Measurements from ENCODE around the gene HNMT.

HNMT gene

GRCh38 chr2:137947728-137948336 is 16.4 kb upstream of the HNMT start:
- Histone ChIP-seq H3K36me3 (ENCODE audit: insufficient read depth, low read depth, low read length) (no peaks in the 10 kb centered on the region), H3K4me1 (ENCODE audit: insufficient read depth, low read length) (no peaks in the 10 kb centered on the region), H3K27ac (ENCODE audit: low read length) (no peak overlapping the region)

GRCh38 chr2:137948894-137949293 is 15.4 kb upstream of the HNMT start:
- peaks cover 22% of the 10 kb centered on the region for H3K27me3 ChIP-seq (ENCODE audit: insufficient read depth, low read length)
- H3K9ac ChIP-seq (ENCODE audit: low read depth, low read length): no peak overlapping the region
- H3K9me3 ChIP-seq (ENCODE audit: insufficient read depth, low read depth, low read length): no peaks in the 10 kb centered on the region
- H3K4me1 ChIP-seq (ENCODE audit: insufficient read depth, low read length): no peaks in the 10 kb centered on the region
- no peak overlapping the region for H3K27ac ChIP-seq (ENCODE audit: low read length)
- H3K4me3 ChIP-seq (ENCODE audit: low read length): no peak overlapping the region
- no peaks in the 10 kb centered on the region for H3K36me3 ChIP-seq (ENCODE audit: insufficient read depth, low read depth, low read length)

More at GRCh38 chr2:137947728-137948336, 16.4 kb upstream of the HNMT start:
- peaks cover 22% of the 10 kb centered on the region for H3K27me3 ChIP-seq (ENCODE audit: insufficient read depth, low read length)
- no peaks in the 10 kb centered on the region for H3K9me3 ChIP-seq (ENCODE audit: insufficient read depth, low read depth, low read length)
- no peak overlapping the region for H3K9ac ChIP-seq (ENCODE audit: low read depth, low read length)
- H3K4me3 ChIP-seq (ENCODE audit: low read length): no peak overlapping the region

DNA sequence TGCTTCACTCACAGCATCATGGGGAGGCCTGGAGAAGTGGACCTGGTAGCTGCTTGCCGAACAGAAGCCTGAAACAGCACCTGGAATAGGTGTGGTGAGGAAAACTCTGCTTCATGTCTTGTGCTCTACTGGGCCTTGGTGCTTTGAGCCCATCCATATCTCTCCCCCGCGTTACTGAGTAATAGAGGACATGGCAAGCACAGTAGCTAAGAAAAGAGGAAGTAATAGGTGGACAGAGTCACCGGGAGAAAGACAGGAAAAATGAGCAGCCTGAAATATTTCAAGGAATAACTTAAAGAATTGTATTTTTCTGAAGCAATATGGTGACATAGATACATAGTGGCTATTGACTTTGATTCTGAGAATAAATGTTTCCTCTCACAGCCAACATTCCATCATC is 14.0 kb upstream of the HNMT start:
- no peak overlapping the region for H3K27ac ChIP-seq (ENCODE audit: low read length)
- H3K36me3 ChIP-seq (ENCODE audit: insufficient read depth, low read depth, low read length): no peaks in the 10 kb centered on the region
- no peaks in the 10 kb centered on the region for H3K4me1 ChIP-seq (ENCODE audit: insufficient read depth, low read length)
- peaks cover 22% of the 10 kb centered on the region for H3K27me3 ChIP-seq (ENCODE audit: insufficient read depth, low read length)
- no peak overlapping the region for H3K4me3 ChIP-seq (ENCODE audit: low read length)
- H3K9ac ChIP-seq (ENCODE audit: low read depth, low read length): no peak overlapping the region
- H3K9me3 ChIP-seq (ENCODE audit: insufficient read depth, low read depth, low read length): no peaks in the 10 kb centered on the region

GRCh38 chr2:137951586-137951985 is 12.7 kb upstream of the HNMT start:
- Histone ChIP-seq H3K27me3 (ENCODE audit: insufficient read depth, low read length) (peaks cover 11% of the 10 kb centered on the region), H3K36me3 (ENCODE audit: insufficient read depth, low read depth, low read length) (no peaks in the 10 kb centered on the region), H3K4me1 (ENCODE audit: insufficient read depth, low read length) (no peaks in the 10 kb centered on the region), H3K4me3 (ENCODE audit: low read length) (no peak overlapping the region), H3K27ac (ENCODE audit: low read length) (no peak overlapping the region), H3K9me3 (ENCODE audit: insufficient read depth, low read depth, low read length) (no peaks in the 10 kb centered on the region), H3K9ac (ENCODE audit: low read depth, low read length) (no peak overlapping the region)

DNA sequence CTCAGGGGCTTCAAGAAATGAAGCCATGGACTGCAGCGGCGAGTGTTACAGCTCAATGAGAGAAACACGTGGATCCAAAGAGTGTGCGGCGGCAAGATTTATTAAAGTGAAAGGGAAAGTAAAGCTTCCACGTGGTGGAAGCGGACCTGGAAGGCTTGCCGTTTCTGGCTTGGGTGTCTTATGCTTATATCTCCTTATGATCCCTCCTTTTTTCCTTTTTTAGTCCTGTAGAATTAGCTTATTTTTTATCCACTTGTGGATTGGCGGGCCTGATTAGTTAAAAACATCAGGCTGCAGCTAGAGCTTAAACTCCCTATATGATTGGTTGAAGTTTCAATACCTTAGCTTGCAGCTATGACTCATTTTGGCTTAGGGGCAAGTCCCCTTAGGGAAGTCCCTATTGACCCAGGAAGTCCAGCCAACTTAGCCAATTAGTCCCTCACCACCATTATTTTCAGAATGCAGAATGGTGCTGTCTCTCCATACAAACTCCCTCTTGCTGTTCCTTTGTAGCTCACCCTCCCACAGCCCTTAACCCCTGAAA is 11.6 kb upstream of the HNMT start:
- H3K9ac ChIP-seq (ENCODE audit: low read depth, low read length): no peak overlapping the region

GRCh38 chr2:137955536-137955935 is 8.7 kb upstream of the HNMT start:
- no peaks in the 10 kb centered on the region for H3K36me3 ChIP-seq (ENCODE audit: insufficient read depth, low read depth, low read length)
- no peaks in the 10 kb centered on the region for H3K4me1 ChIP-seq (ENCODE audit: insufficient read depth, low read length)
- H3K9ac ChIP-seq (ENCODE audit: low read depth, low read length): no peak overlapping the region
- H3K27me3 ChIP-seq (ENCODE audit: insufficient read depth, low read length): no peaks in the 10 kb centered on the region
- H3K4me3 ChIP-seq (ENCODE audit: low read length): no peak overlapping the region
- no peaks in the 10 kb centered on the region for H3K9me3 ChIP-seq (ENCODE audit: insufficient read depth, low read depth, low read length)
- no peak overlapping the region for H3K27ac ChIP-seq (ENCODE audit: low read length)

More for the DNA sequence above, 11.6 kb upstream of the HNMT start:
- Histone ChIP-seq H3K4me3 (ENCODE audit: low read length) (no peak overlapping the region), H3K36me3 (ENCODE audit: insufficient read depth, low read depth, low read length) (no peaks in the 10 kb centered on the region), H3K4me1 (ENCODE audit: insufficient read depth, low read length) (no peaks in the 10 kb centered on the region), H3K9me3 (ENCODE audit: insufficient read depth, low read depth, low read length) (no peaks in the 10 kb centered on the region), H3K27me3 (ENCODE audit: insufficient read depth, low read length) (no peaks in the 10 kb centered on the region), H3K27ac (ENCODE audit: low read length) (no peak overlapping the region)

- Histone ChIP-seq H3K4me1 (ENCODE audit: insufficient read depth, low read length) (no peaks in the 10 kb centered on the region), H3K27me3 (ENCODE audit: insufficient read depth, low read length) (no peaks in the 10 kb centered on the region), H3K9ac (ENCODE audit: low read depth, low read length) (no peak overlapping the region), H3K36me3 (ENCODE audit: insufficient read depth, low read depth, low read length) (no peaks in the 10 kb centered on the region), H3K27ac (ENCODE audit: low read length) (no peak overlapping the region), H3K9me3 (ENCODE audit: insufficient read depth, low read depth, low read length) (no peaks in the 10 kb centered on the region; the same call in 1 of the 2 replicates), H3K4me3 (ENCODE audit: low read length) (no peak overlapping the region)
These were observed 7.2 kb upstream of the HNMT start for GRCh38 chr2:137957033-137957432.

DNA sequence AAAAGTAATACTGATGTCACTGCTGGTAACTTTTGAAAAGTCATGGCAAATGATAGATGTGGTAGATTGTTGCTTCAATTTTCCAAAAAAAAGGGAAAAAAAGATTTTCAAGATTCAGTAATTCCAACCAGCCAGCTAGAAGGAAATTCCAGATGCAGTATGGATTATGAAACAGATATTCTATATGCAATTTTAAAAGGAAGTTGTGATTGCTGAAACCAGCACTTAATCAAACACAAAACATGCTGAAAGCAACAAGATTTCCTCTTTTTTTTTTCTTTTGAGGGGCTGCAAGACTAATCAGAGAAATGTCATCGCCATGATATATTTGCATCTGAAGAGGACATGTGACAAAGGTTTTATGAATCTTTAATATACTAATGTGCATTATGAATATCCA is 5.1 kb upstream of the HNMT start:
- Histone ChIP-seq H3K9ac (ENCODE audit: low read depth, low read length) (no peak overlapping the region), H3K9me3 (ENCODE audit: insufficient read depth, low read depth, low read length) (no peaks in the 10 kb centered on the region; the same call in 1 of the 2 replicates), H3K4me1 (ENCODE audit: insufficient read depth, low read length) (peaks cover 8% of the 10 kb centered on the region), H3K27ac (ENCODE audit: low read length) (no peak overlapping the region), H3K4me3 (ENCODE audit: low read length) (no peak overlapping the region), H3K36me3 (ENCODE audit: insufficient read depth, low read depth, low read length) (no peaks in the 10 kb centered on the region), H3K27me3 (ENCODE audit: insufficient read depth, low read length) (no peaks in the 10 kb centered on the region)

DNA sequence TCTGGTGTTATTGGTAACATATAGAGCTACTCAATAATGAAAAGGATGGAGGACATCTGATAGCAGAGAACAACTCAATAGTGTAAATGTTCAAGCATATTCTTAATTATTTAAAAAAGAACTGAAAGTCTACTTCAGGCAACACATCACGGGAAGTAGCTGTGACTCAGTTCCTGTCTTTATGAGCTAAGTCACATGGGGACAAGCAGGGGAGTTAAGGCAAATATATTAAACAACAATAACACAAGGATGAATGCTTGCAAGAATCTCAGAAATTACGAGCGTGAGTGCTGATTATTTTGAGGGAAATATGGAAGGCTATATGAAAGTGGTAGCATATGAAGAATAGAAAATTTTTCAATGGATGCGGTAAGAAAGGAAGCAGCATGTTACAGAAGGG is 4.0 kb upstream of the HNMT start:
- Histone ChIP-seq H3K4me1 (ENCODE audit: insufficient read depth, low read length) (peaks cover 16% of the 10 kb centered on the region), H3K9me3 (ENCODE audit: insufficient read depth, low read depth, low read length) (no peaks in the 10 kb centered on the region; the same call in 1 of the 2 replicates), H3K36me3 (ENCODE audit: insufficient read depth, low read depth, low read length) (no peaks in the 10 kb centered on the region), H3K27ac (ENCODE audit: low read length) (no peak overlapping the region), H3K27me3 (ENCODE audit: insufficient read depth, low read length) (no peaks in the 10 kb centered on the region), H3K4me3 (ENCODE audit: low read length) (no peak overlapping the region), H3K9ac (ENCODE audit: low read depth, low read length) (no peak overlapping the region)

- Histone ChIP-seq H3K4me3 (ENCODE audit: low read length) (no peak overlapping the region), H3K4me1 (ENCODE audit: insufficient read depth, low read length) (peaks cover 16% of the 10 kb centered on the region)
These were observed 2.7 kb upstream of the HNMT start for GRCh38 chr2:137961602-137962001.

DNA sequence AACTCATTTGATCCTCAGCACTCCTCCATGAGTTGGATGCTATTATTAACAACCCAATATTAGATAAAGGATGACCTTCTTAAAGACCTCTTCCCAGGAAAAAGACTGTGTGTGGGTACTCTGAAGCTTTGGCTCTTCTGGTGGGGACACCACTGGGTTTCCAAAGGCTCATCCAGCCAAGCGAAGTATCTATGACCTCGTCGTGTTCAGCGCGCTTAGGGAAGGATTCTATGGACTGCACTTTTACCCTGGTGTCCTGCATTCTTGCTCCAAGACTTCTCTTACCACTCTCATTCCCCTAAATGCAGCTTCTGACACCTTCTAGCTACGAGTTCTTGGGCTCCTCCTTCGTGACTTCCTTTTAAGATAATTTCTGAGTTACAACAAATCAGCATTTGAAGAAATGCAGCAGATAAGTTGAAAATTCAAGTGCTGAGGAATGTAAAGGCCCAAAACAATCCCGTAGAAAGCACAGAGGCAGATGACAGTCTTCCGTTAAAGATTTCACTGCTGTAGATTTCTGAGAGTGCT is 673 bp upstream of the HNMT start:
- no peaks in the 10 kb centered on the region for H3K36me3 ChIP-seq (ENCODE audit: insufficient read depth, low read depth, low read length)
- no peaks in the 10 kb centered on the region; the same call in 1 of the 2 replicates for H3K9me3 ChIP-seq (ENCODE audit: insufficient read depth, low read depth, low read length)
- no peaks in the 10 kb centered on the region for H3K27me3 ChIP-seq (ENCODE audit: insufficient read depth, low read length)
- H3K27ac ChIP-seq (ENCODE audit: low read length): no peak overlapping the region
- peak overlapping the region; percentile 54; the same call in 1 of the 2 replicates for H3K9ac ChIP-seq (ENCODE audit: low read depth, low read length)
- H3K4me3 ChIP-seq (ENCODE audit: low read length): peak overlapping the region; percentile 62; the same call in 1 of the 2 replicates
- H3K4me1 ChIP-seq (ENCODE audit: insufficient read depth, low read length): peaks cover 16% of the 10 kb centered on the region

More at GRCh38 chr2:137961602-137962001, 2.7 kb upstream of the HNMT start:
- H3K9ac ChIP-seq (ENCODE audit: low read depth, low read length): no peak overlapping the region
- no peaks in the 10 kb centered on the region for H3K27me3 ChIP-seq (ENCODE audit: insufficient read depth, low read length)
- H3K36me3 ChIP-seq (ENCODE audit: insufficient read depth, low read depth, low read length): no peaks in the 10 kb centered on the region
- no peak overlapping the region for H3K27ac ChIP-seq (ENCODE audit: low read length)
- no peaks in the 10 kb centered on the region; the same call in 1 of the 2 replicates for H3K9me3 ChIP-seq (ENCODE audit: insufficient read depth, low read depth, low read length)

DNA sequence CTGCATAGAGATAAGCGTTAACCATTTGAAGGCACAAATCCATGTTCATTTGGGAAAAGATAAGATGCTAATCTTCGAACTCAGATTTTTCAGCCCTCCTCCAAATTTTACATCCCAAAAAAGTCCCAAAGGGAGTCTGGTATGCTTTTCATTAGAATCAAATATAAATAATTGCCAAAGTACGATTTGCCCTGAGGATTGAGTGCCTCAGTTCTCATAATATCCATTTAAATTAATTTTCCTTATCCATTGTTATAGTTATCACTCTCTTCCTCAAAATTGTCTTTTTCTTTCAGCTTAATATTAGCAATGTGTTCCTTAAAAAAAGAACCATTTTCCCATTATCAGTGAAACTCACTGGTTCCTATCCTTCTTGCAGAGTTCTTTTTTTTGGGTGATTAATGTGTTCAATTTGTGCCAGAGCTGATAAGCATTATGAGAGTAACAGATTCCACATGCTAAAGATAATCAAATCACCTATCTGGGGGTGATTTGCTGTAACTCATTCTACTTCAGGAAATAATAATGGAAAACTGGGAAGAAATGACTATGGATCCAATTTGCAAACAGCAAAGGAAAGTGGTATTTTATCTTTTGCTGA is 686 bp downstream of the HNMT start:
- no peaks in the 10 kb centered on the region; the same call in 1 of the 2 replicates for H3K9me3 ChIP-seq (ENCODE audit: insufficient read depth, low read depth, low read length)
- H3K4me3 ChIP-seq (ENCODE audit: low read length): peak overlapping the region; percentile 62
- no peaks in the 10 kb centered on the region for H3K27me3 ChIP-seq (ENCODE audit: insufficient read depth, low read length)
- no peaks in the 10 kb centered on the region for H3K36me3 ChIP-seq (ENCODE audit: insufficient read depth, low read depth, low read length)
- H3K4me1 ChIP-seq (ENCODE audit: insufficient read depth, low read length): peaks cover 16% of the 10 kb centered on the region
- H3K9ac ChIP-seq (ENCODE audit: low read depth, low read length): peak overlapping the region; percentile 54; the same call in 1 of the 2 replicates
- H3K27ac ChIP-seq (ENCODE audit: low read length): no peak overlapping the region

Measured in iPS-20b (cell line).